Ectodermal cell (in vitro differentiated cells): Measurements from ENCODE around the gene PTPRN2.
"Not testable (repeated sequence)": the region's sequence is repeated elsewhere in the genome, so short reads cannot be mapped to it uniquely, and the experiment has no call there.

Experiments
- H3K27ac ChIP-seq: 2 replicates; pipeline ENCODE4 v1.7.0; 2013; ENCODE audit warnings: mild to moderate bottlenecking, low read depth, low read length; ENCODE audit not compliant: insufficient read depth, poor library complexity, severe bottlenecking
- H3K27me3 ChIP-seq: 2 replicates; pipeline ENCODE4 v1.7.0; 2013; ENCODE audit warnings: mild to moderate bottlenecking, low read length; ENCODE audit not compliant: insufficient read depth, control insufficient read depth, poor library complexity, severe bottlenecking
- H3K36me3 ChIP-seq: one replicate; pipeline ENCODE4 v1.7.0; 2013; ENCODE audit warnings: low read length; ENCODE audit not compliant: control insufficient read depth, insufficient read depth
- H3K4me1 ChIP-seq: one replicate; pipeline ENCODE4 v1.7.0; 2013; ENCODE audit warnings: low read length; ENCODE audit not compliant: control insufficient read depth, insufficient read depth
- H3K4me3 ChIP-seq: 2 replicates; pipeline ENCODE4 v1.7.0; 2013; ENCODE audit warnings: low read depth, low read length, control low read depth; ENCODE audit not compliant: insufficient read depth
- H3K9me3 ChIP-seq: 2 replicates; pipeline ENCODE4 v1.7.0; 2013; ENCODE audit warnings: mild to moderate bottlenecking, low read length, moderate library complexity; ENCODE audit not compliant: control insufficient read depth
- WGBS, 2 experiments: methylation state at CpG; one replicate each; pipeline ENCODE4 v1.1.7; 2013; ENCODE audit warnings: missing lambda C conversion rate in 2 of 2; 5-methylcytosine and 5-hydroxymethylcytosine counted together

The PTPRN2 gene

DNA sequence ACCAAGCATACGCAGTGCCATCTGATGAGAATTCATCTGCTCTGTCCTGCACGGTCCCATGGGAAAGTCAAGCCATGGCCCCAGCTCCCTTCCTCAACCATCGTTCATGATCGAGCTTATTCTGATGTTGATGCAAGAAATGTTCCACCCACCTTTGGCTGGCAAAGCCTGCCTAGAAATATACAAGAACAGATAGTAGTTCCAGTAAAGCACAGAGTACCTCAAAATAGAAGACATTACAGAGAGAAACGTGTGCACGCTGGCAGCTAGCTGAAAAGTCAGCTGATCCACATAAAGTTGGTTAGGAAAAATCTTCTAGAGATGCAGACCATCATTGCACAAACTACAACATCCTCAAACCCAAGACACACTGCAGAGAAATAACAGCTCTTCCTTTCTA, 127.0 kb downstream of the PTPRN2 start:
- Histone ChIP-seq H3K9me3 (peaks cover 13% of the 10 kb centered on the region), H3K36me3 (no peaks in the 10 kb centered on the region), H3K27ac (no peak overlapping the region), H3K27me3 (no peaks in the 10 kb centered on the region), H3K4me3 (no peak overlapping the region), H3K4me1 (no peaks in the 10 kb centered on the region)
- WGBS, 2 experiments: 84 to 90% methylated on average over 6 of the region's 6 CpGs

GRCh38 chr7:158458716-158459282, 128.8 kb downstream of the PTPRN2 start:
- H3K9me3 ChIP-seq: peaks cover 13% of the 10 kb centered on the region
- no peak overlapping the region for H3K4me3 ChIP-seq
- H3K4me1 ChIP-seq: no peaks in the 10 kb centered on the region
- H3K27me3 ChIP-seq: no peaks in the 10 kb centered on the region
- H3K27ac ChIP-seq: no peak overlapping the region
- no peaks in the 10 kb centered on the region for H3K36me3 ChIP-seq
- 68 to 70% methylated on average over 13 of the region's 13 CpGs for WGBS, 2 experiments

DNA sequence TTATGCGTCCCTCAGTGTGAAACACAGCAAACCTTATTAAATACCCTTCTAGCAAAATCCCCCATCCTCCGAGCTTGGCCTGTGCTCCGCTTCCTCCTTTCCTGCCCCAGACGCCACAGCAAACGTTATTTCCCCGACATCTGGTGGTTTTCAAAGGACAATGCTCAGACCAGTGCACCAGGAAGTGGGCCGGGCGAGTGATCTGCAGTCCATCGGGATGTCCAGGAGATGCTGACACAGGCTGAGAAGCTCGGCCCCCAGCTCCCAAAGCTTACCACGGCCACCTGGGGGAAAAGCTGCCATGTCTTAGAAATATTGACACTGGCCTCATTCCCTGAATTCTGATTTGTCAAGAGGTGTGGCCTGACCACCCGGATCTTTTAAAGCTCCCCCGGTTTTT, 129.5 kb downstream of the PTPRN2 start:
- no peak overlapping the region for H3K4me3 ChIP-seq

GRCh38 chr7:158457586-158457985, 130.0 kb downstream of the PTPRN2 start:
- H3K4me3 ChIP-seq, H3K27me3 ChIP-seq, H3K9me3 ChIP-seq: not testable (repeated sequence)

More for the DNA sequence above, 129.5 kb downstream of the PTPRN2 start:
- Histone ChIP-seq H3K4me1 (no peaks in the 10 kb centered on the region), H3K9me3 (peaks cover 10% of the 10 kb centered on the region), H3K36me3 (no peaks in the 10 kb centered on the region), H3K27ac (no peak overlapping the region), H3K27me3 (no peaks in the 10 kb centered on the region)
- 79 to 82% methylated on average over 13 of the region's 13 CpGs for WGBS, 2 experiments

DNA sequence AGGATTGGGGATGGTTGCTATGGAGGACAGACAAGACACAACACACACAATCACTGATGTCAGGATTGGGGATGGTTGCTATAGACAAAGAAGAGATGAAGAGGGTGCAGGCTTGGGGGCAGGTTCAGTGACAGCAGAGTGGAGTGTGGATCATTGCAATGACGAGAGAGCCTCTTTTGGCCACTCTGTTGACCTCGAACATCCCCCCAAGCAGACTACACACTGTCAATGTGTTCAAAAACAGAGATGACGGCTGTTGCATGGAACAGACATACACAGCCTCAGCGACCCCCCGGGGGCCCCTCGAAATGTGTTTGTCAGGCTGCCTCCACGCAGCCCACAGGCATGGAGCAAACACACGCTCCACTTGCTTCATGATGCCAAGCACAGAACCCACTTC, 133.0 kb downstream of the PTPRN2 start:
- 78 to 79% methylated on average over 8 of the region's 8 CpGs for WGBS, 2 experiments
- Histone ChIP-seq H3K27ac (no peak overlapping the region), H3K27me3 (no peaks in the 10 kb centered on the region), H3K4me3 (no peak overlapping the region), H3K9me3 (peaks cover 6% of the 10 kb centered on the region), H3K36me3 (no peaks in the 10 kb centered on the region), H3K4me1 (no peaks in the 10 kb centered on the region)

More at GRCh38 chr7:158457586-158457985, 130.0 kb downstream of the PTPRN2 start:
- 89 to 90% methylated on average over 22 of the region's 22 CpGs for WGBS, 2 experiments
- H3K4me1 ChIP-seq, H3K27ac ChIP-seq, H3K36me3 ChIP-seq: not testable (repeated sequence)

- H3K27ac ChIP-seq: no peak overlapping the region
- H3K4me3 ChIP-seq: no peak overlapping the region
- H3K36me3 ChIP-seq: no peaks in the 10 kb centered on the region
- no peaks in the 10 kb centered on the region for H3K27me3 ChIP-seq
- H3K9me3 ChIP-seq: peaks cover 13% of the 10 kb centered on the region
- H3K4me1 ChIP-seq: no peaks in the 10 kb centered on the region
- WGBS, 2 experiments: 79 to 92% methylated on average over 6 of the region's 9 CpGs
Measured at GRCh38 chr7:158453663-158454062, 134.0 kb downstream of the PTPRN2 start.

DNA sequence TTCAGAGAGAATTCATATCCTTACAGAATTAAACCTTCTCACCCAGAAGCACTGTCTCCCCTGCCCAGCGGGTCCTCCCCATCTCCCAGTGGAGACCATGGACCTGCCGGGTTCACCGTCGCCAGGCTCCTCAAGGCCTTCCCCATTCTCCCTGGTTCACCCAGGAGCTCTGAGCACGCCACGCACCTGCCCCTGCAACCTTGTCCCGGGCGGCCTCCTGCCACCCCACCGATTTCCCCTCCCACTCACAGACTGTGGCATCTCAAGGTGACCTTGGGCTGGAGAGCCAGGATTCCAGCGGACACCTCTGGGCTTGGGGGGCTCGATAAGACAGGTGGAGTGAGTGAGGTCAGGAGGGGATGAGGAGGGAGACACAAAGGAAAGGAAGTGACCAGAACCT, 135.3 kb downstream of the PTPRN2 start:
- WGBS, 2 experiments: 85 to 86% methylated on average over 11 of the region's 11 CpGs
- Histone ChIP-seq H3K9me3 (peaks cover 18% of the 10 kb centered on the region), H3K27ac (no peak overlapping the region)

GRCh38 chr7:158450476-158451124, 137.0 kb downstream of the PTPRN2 start:
- Histone ChIP-seq H3K4me3 (no peak overlapping the region), H3K27me3 (no peaks in the 10 kb centered on the region), H3K4me1 (no peaks in the 10 kb centered on the region), H3K9me3 (peaks cover 20% of the 10 kb centered on the region), H3K36me3 (no peaks in the 10 kb centered on the region), H3K27ac (no peak overlapping the region)
- 87 to 88% methylated on average over 29 of the region's 29 CpGs for WGBS, 2 experiments

More for the DNA sequence above, 135.3 kb downstream of the PTPRN2 start:
- Histone ChIP-seq H3K36me3 (no peaks in the 10 kb centered on the region), H3K4me1 (no peaks in the 10 kb centered on the region), H3K27me3 (no peaks in the 10 kb centered on the region), H3K4me3 (no peak overlapping the region)

DNA sequence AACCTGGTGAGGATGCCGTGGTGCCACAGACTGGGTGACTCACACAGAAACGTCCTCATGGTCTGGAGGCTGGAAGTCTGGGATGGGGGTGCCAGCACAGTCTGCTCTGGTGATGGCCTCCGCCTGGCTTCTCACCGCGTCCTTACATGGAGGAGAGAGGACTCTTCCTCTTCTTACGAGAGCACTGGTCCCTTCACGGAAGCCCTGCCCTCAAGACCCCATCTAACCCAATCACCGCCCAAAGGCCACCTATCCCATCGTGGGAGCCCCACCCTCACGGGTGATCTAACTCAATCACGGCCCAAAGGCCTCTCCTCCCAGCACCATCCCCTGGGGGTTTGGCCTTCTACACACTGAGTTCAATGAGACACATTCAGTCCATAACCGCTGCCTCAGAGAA, 137.7 kb downstream of the PTPRN2 start:
- WGBS, 2 experiments: 77 to 81% methylated on average over 12 of the region's 12 CpGs
- no peak overlapping the region for H3K4me3 ChIP-seq
- no peaks in the 10 kb centered on the region for H3K36me3 ChIP-seq
- H3K27ac ChIP-seq: no peak overlapping the region
- H3K27me3 ChIP-seq: no peaks in the 10 kb centered on the region
- no peaks in the 10 kb centered on the region for H3K4me1 ChIP-seq
- H3K9me3 ChIP-seq: peaks cover 22% of the 10 kb centered on the region

- Histone ChIP-seq H3K36me3 (no peaks in the 10 kb centered on the region), H3K4me3 (no peak overlapping the region), H3K27me3 (no peaks in the 10 kb centered on the region), H3K4me1 (no peaks in the 10 kb centered on the region), H3K27ac (no peak overlapping the region), H3K9me3 (peaks cover 23% of the 10 kb centered on the region)
- 85 to 86% methylated on average over 12 of the region's 12 CpGs for WGBS, 2 experiments
Measured at GRCh38 chr7:158449266-158449665, 138.4 kb downstream of the PTPRN2 start.
